Activated T-helper 1 cell treated with anti-CD3 and anti-CD28 coated beads, Interleukin-2, amount 50 U/mL, for 16 hours (primary cell): ENCODE results near the gene RPF1.
"Not testable (repeated sequence)": the region's sequence is repeated elsewhere in the genome, so short reads cannot be mapped to it uniquely, and the experiment has no call there.

ENCODE experiments used
- DNase-seq, 2 donors: peaks; one replicate each; pipeline ENCODE4 v3.0.0-alpha.2; 2020; ENCODE audit warnings: low read depth in 1 of 2, low spot score in 1 of 2

RPF1 gene

GRCh38 chr1:84478876-84479868 is at the start of gene RPF1:
Gene RPF1 (plus strand): TSS chr1:84479266. CDS start chr1:84479282, 16 bp downstream.
- DNase-seq = peak; percentile 50 to 70

- DNase-seq = no peak
These were observed 48.5 kb upstream of the RPF1 start for GRCh38 chr1:84430546-84430945.

GRCh38 chr1:84433258-84434080 is 45.6 kb upstream of the RPF1 start:
- DNase-seq = peak in 1 of 2 donors; percentile 18

- no peak for DNase-seq
These were observed 44.8 kb upstream of the RPF1 start for GRCh38 chr1:84434081-84434769.

- no peak for DNase-seq
These were observed 44.1 kb upstream of the RPF1 start for GRCh38 chr1:84434801-84435549.

GRCh38 chr1:84436876-84437655 is 42.0 kb upstream of the RPF1 start:
- no peak for DNase-seq

GRCh38 chr1:84442256-84442655 is 36.8 kb upstream of the RPF1 start:
- DNase-seq = no peak

- not testable (repeated sequence) for DNase-seq
These were observed 36.1 kb upstream of the RPF1 start for GRCh38 chr1:84442747-84443646.

- DNase-seq = not testable (repeated sequence)
These were observed 30.4 kb upstream of the RPF1 start for GRCh38 chr1:84448704-84449103.

- no peak for DNase-seq
These were observed 28.2 kb upstream of the RPF1 start for GRCh38 chr1:84450910-84451309.

GRCh38 chr1:84452436-84452835 is 26.6 kb upstream of the RPF1 start:
- DNase-seq = no peak

- no peak for DNase-seq
These were observed 16.9 kb upstream of the RPF1 start for GRCh38 chr1:84462118-84462517.

- no peak for DNase-seq
These were observed 11.8 kb upstream of the RPF1 start for GRCh38 chr1:84467298-84467697.

- DNase-seq = no peak
These were observed 2.8 kb upstream of the RPF1 start for GRCh38 chr1:84476225-84476624.

GRCh38 chr1:84479998-84480397 is 932 bp downstream of the RPF1 start:
- no peak for DNase-seq

- DNase-seq = no peak
These were observed 1.6 kb downstream of the RPF1 start for GRCh38 chr1:84480650-84481049.

GRCh38 chr1:84481317-84481716 is 2.3 kb downstream of the RPF1 start:
- no peak for DNase-seq

- no peak for DNase-seq
These were observed 9.0 kb downstream of the RPF1 start for GRCh38 chr1:84488107-84488506.

- no peak for DNase-seq
These were observed 10.7 kb downstream of the RPF1 start for GRCh38 chr1:84489766-84490165.
